Activated CD4-positive, alpha-beta T cell treated with anti-CD3 and anti-CD28 coated beads for 24 hours (primary cell): Measurements from ENCODE around the gene TRIM10.
"Not testable (repeated sequence)": the region's sequence is repeated elsewhere in the genome, so short reads cannot be mapped to it uniquely, and the experiment has no call there.

ENCODE experiments used
- DNase-seq, 2 donors: peaks; one replicate each; pipeline ENCODE4 v3.0.0-alpha.2; 2020; ENCODE audit warnings: low read depth in 2 of 2

The TRIM10 gene

GRCh38 chr6:30130179-30130679, 30.8 kb downstream of the TRIM10 start:
- DNase-seq, result no peak

DNA sequence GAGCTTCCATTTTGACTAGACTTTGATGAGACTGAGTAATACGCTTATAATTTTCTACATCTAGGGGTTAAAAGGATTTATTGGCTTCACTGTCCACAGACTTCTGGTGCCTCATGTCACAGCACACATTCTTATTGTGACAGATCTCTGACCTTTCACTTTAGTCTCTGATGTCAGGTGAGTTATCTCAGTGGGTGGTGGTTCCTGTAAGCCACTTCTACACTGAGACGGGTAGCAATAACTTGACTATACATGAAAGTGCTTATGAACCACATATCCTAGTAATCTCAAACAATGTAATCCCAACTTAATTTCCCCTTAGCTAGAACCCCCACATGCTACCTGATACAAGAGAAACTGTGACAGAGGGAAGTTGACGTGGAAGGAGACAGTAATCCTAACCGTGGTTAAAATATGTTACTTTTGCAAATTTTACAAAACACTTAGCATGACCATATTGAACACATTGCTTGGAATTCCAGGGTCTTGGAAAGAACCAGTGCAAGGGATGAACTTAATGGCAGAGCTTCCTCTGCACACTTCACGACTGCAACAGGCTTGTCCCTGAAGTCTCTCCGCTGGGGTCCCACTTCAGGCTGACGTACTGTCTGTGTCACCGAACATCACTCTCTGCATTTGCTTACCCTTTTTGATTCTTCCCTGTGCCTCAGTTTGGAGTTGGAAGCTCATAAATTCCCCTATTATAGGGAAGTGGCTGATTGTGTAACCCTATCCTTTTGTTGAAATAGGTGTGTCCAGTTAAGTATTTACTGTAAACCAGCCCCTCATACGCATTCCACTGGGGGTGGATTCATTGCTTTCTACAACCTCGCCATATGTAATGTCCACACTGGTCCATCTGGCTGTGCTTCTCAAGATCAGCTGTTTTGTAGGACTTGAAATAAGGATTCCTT, 31.5 kb downstream of the TRIM10 start:
- DNase-seq, result no peak

DNA sequence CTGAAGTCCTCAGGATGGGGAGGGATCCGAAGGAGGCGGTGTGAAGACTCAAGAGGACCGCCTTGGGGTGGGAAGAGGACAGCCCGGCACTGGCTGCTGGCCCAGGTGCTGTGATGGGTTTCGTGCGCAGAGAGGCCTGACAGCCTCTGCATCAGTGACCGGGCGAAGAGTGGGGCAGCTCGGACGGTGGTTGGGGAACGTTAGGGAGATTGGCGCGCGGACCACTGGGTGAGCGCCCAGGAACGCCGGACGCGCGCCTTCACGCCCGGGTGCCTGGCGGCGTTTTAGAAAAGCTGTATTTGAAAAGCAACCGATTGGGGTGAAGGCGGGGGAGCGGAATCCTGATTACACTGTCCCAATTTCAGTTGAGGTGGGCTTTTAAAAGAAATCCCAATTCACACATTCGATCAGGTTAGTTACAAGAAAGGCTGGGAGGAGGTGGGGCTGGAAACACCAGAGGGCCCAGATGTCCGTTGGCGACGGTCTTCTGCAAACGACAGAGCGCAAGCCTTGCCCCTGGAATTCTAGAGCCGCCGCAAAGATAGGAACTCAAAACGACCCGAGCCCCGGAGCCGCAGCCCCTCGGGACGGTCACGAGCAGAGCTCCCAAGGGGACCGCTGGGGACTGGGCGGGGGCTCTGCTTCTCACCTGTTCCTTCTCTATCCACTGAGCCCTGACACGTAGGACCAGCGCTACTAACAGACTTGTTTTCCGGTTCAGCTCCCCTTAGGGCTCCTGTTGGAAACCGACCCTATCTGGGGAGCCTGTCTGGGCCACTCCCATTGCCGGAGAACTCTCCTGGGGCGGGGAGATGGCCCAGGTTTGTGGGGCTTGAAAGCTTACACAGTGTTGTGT, 33.5 kb downstream of the TRIM10 start:
- no peak for DNase-seq

DNA sequence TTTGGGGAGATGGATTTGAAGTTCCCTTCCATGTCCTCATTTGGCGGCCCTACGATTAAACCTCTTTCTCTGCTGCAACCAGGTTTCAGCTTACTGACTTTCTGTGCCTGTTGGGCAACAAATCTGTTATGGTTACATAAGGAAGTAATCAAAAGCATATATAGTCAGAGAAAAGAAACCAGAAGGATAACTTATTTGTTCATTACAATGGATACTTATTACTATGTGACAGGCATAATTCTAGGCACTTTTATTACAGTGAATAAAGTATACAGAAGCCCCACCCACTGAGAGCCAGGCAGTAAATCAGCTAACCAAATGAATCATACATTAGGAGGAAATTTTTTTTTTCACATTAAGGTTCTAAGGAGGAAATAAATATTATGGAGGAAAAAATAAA, 38.5 kb downstream of the TRIM10 start:
- no peak for DNase-seq

GRCh38 chr6:30121446-30122366, 39.3 kb downstream of the TRIM10 start:
- DNase-seq, result no peak

GRCh38 chr6:30118691-30119090, 42.3 kb downstream of the TRIM10 start:
- DNase-seq, result not testable (repeated sequence)

GRCh38 chr6:30116724-30117123, 44.3 kb downstream of the TRIM10 start:
- no peak for DNase-seq

- DNase-seq, result no peak
Observed at GRCh38 chr6:30113841-30114240, 47.2 kb downstream of the TRIM10 start.

GRCh38 chr6:30113003-30113759, 47.8 kb downstream of the TRIM10 start, which contains the start of gene TRIM31:
Gene TRIM31, minus strand, starts transcription at chr6:30113090. Its CDS starts 285 bp downstream, at chr6:30112805.
- no peak for DNase-seq

DNA sequence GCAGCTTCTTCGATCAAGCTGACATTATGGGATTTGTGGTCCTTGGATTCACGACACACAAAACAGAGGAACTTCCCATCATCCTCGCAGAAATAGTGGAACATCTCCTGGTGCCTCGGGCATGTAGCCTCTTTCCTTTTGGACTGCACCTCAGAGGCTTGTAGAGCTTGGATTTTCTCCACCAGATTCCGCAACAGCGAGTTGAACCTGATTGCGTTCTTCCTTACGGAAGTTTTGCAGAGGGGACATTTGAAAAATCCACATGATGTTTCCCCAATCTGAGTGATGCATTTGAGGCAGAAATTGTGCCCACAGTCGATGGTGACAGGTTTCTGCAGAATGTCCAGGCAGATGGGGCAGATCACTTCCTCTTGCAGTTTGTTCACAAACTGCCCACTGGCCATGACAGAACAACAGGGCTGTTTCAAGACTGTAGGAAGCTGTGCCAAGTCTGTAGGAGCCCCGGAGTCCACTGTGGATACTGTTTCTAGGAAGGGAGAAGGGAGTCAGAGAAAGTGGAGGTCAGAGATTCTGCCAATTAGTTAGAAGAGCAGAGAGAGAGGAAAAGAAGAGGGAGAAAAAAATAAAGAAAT, 48.5 kb downstream of the TRIM10 start:
- no peak for DNase-seq

GRCh38 chr6:30111266-30111856, 49.6 kb downstream of the TRIM10 start:
- no peak for DNase-seq

DNA sequence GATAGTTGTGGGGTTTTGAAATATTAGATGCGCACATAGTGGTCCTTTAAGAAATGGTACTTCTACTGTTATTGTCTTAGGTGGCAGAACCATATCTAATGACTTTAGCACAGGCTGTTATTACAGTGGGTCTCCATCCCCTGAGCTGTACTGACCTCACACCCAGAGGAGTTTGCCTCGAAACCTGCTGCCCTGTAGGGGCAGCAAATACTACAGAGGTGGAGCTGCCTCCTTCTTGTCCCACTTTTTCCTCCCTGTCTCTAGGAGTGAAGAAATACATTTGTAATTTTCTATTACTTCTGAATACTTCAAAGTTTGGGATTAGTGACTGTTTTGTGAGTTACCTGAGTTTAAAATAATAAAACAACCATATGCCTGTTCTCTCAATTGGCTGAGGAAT, 56.4 kb downstream of the TRIM10 start:
- DNase-seq, result no peak

GRCh38 chr6:30103872-30104179, 57.2 kb downstream of the TRIM10 start:
- no peak for DNase-seq

GRCh38 chr6:30102970-30103871, 57.8 kb downstream of the TRIM10 start:
- DNase-seq, result peak; percentile 77 to 78

- DNase-seq, result no peak
Observed at GRCh38 chr6:30102414-30102969, 58.5 kb downstream of the TRIM10 start.
